SK-N-MC (cell line): Measurements from ENCODE around the gene KCNH1.

ENCODE experiments used
- EZH2 ChIP-seq: fragments of 200-600 bp; sonication (generic); IDR thresholded peaks from one replicate; pipeline ENCODE4 v1.6.1; 2017; ENCODE audit warnings: antibody characterized with exemption
- FOXP2 ChIP-seq: optimal IDR thresholded peaks from 2 replicates; pipeline ENCODE3; 2011; ENCODE audit warnings: mild to moderate bottlenecking, moderate library complexity; ENCODE audit not compliant: insufficient read depth; ENCODE audit errors: extremely low read length, control extremely low read depth
- POLR2AphosphoS5 ChIP-seq: IDR thresholded peaks from 2 replicates; pipeline ENCODE4 v1.6.1; 2012; ENCODE audit warnings: mild to moderate bottlenecking, low read depth, low read length, borderline replicate concordance

DNA sequence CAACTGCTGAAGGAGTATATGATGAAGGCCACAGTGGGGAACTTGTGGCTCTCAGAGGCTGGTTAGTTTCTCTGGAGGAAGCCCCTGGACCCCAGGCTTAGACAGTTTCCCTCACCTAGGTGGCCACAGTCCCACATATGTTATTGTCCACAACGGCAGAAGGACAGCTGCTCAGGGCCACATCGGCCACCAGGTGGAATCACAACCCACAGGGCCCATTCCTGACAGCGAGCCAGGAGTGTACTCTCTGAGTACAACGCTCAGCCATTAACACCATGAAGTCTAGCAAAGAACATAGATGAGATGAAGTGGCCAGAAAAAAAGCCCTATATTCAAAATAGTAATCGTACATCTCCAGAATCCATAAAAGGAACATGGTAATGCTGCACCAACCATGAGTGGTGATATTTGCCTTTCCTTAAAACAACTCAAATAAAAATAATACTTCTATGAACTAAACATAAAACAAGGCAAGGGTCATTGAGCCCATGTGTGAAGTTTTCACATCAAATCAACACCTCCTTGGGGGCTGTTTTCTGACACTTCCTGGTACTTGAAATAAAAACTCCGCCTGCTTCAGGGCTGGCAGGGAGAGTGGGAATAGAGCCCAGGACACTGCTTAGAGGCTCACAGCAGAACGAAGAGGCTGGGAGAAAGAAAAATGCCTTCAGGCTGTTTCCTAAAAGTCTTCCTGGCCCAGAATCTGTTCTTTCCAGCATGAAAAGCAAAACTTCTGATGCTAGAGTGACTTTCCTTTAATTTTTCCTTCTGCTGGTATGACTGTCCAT is 421.9 kb downstream of the KCNH1 start:
- TF ChIP-seq POLR2AphosphoS5 (no peak), EZH2 (no peak), FOXP2 (no peak)
